HEK293 (cell line): ENCODE measurements around the gene CEP44.

Source experiments
- CTCF ChIA-PET: fragments of 350-600 bp; formaldehyde crosslinking; extraction: SDS; loops from one replicate; lab custom pipeline; 2021; ENCODE audit warnings: antibody characterized with exemption; lab: Yijun Ruan, JAX
- POLR2A ChIA-PET: fragments of 300-600 bp; formaldehyde crosslinking; extraction: SDS; loops from one replicate; lab custom pipeline; 2020; ENCODE audit warnings: antibody characterized with exemption, inconsistent platforms; lab: Yijun Ruan, JAX
- H3K27ac ChIP-seq: fragments of 200-500 bp; sonication (Bioruptor generic); 2 replicates; pipeline ENCODE4 v1.5.1; 2014; ENCODE audit warnings: low read depth, low read length, control low read depth, inconsistent platforms; ENCODE audit errors: extremely low read depth
- H3K36me3 ChIP-seq, 2 experiments: fragments of 200-500 bp in 1 of 2; sonication (Bioruptor generic) in 1 of 2; 1 replicate in 1 of 2; 2 replicates in 1 of 2; pipeline ENCODE4 v1.5.1; 2014 to 2017; ENCODE audit warnings: inconsistent platforms in 2 of 2, low read length in 2 of 2; ENCODE audit not compliant: control insufficient read depth in 2 of 2, insufficient read depth in 1 of 2
- H3K4me1 ChIP-seq: fragments of 200-500 bp; sonication (Bioruptor generic); 2 replicates; pipeline ENCODE4 v1.5.1; 2014; ENCODE audit warnings: mild to moderate bottlenecking, low read length, inconsistent platforms; ENCODE audit not compliant: control insufficient read depth, insufficient read depth
- H3K4me3 ChIP-seq: 2 replicates; pipeline ENCODE4 v1.5.1; 2011; ENCODE audit warnings: low read depth, mild to moderate bottlenecking, control low read depth, low read length, moderate library complexity
- H3K9me3 ChIP-seq: fragments of 200-500 bp; sonication (Bioruptor generic); 2 replicates; pipeline ENCODE4 v1.5.1; 2014; ENCODE audit warnings: low read depth, low read length, inconsistent platforms; ENCODE audit not compliant: control insufficient read depth, insufficient read depth
- BCL11B ChIP-seq: fragments of 450-650 bp; formaldehyde crosslinking; IDR thresholded peaks from 2 replicates; pipeline ENCODE4 v1.5.1; 2016; ENCODE audit warnings: low read depth, missing biosample characterization, missing genetic modification characterization
- HOXA7 ChIP-seq: sonication (generic); formaldehyde crosslinking; IDR thresholded peaks from 2 replicates; pipeline ENCODE4 v1.8.1; 2022; ENCODE audit warnings: missing genetic modification reagents, borderline replicate concordance
- SCRT1 ChIP-seq: fragments of 450-650 bp; formaldehyde crosslinking; IDR thresholded peaks from 2 replicates; pipeline ENCODE4 v1.5.1; 2016; ENCODE audit warnings: missing biosample characterization, missing genetic modification characterization, borderline replicate concordance
- YY2 ChIP-seq: fragments of 450-650 bp; formaldehyde crosslinking; IDR thresholded peaks from 2 replicates; pipeline ENCODE4 v1.5.1; 2016; ENCODE audit warnings: missing biosample characterization, missing genetic modification characterization
- ZEB2 ChIP-seq: fragments of 450-650 bp; formaldehyde crosslinking; IDR thresholded peaks from 2 replicates; pipeline ENCODE4 v1.5.1; 2016; ENCODE audit warnings: missing biosample characterization, missing genetic modification characterization
- ZFP41 ChIP-seq: fragments of 450-650 bp; formaldehyde crosslinking; IDR thresholded peaks from 2 replicates; pipeline ENCODE4 v1.5.1; 2016; ENCODE audit warnings: missing biosample characterization, missing genetic modification characterization, borderline replicate concordance
- ZNF155 ChIP-seq: fragments of 450-650 bp; formaldehyde crosslinking; IDR thresholded peaks from 2 replicates; pipeline ENCODE4 v1.5.1; 2016; ENCODE audit warnings: missing biosample characterization, missing genetic modification characterization
- ZNF184 ChIP-seq: fragments of 450-650 bp; IDR thresholded peaks from 2 replicates; pipeline ENCODE4 v1.5.1; 2018; ENCODE audit warnings: missing biosample characterization, mild to moderate bottlenecking, missing genetic modification characterization
- ZNF24 ChIP-seq: fragments of 450-650 bp; formaldehyde crosslinking; IDR thresholded peaks from 2 replicates; pipeline ENCODE4 v1.5.1; 2016; ENCODE audit warnings: missing biosample characterization, missing genetic modification characterization
- ZNF335 ChIP-seq: fragments of 450-650 bp; formaldehyde crosslinking; conservative IDR thresholded peaks from 2 replicates; pipeline ENCODE4 v1.5.1; 2016; ENCODE audit warnings: missing biosample characterization, missing genetic modification characterization
- ZNF571 ChIP-seq: fragments of 450-650 bp; formaldehyde crosslinking; IDR thresholded peaks from 2 replicates; pipeline ENCODE4 v1.5.0; 2017; ENCODE audit warnings: missing biosample characterization, missing genetic modification characterization
- ZNF624 ChIP-seq: fragments of 450-650 bp; formaldehyde crosslinking; IDR thresholded peaks from 2 replicates; pipeline ENCODE4 v1.5.1; 2017; ENCODE audit warnings: missing biosample characterization, missing genetic modification characterization
- ZNF658 ChIP-seq: fragments of 450-650 bp; formaldehyde crosslinking; IDR thresholded peaks from 2 replicates; pipeline ENCODE4; 2016; ENCODE audit warnings: missing biosample characterization, missing genetic modification characterization
- ZNF670 ChIP-seq: fragments of 450-650 bp; formaldehyde crosslinking; IDR thresholded peaks from 2 replicates; pipeline ENCODE4 v1.5.1; 2016; ENCODE audit warnings: missing biosample characterization, missing genetic modification characterization, low read depth
- ZNF692 ChIP-seq: fragments of 450-650 bp; formaldehyde crosslinking; IDR thresholded peaks from 2 replicates; pipeline ENCODE4 v1.5.1; 2016; ENCODE audit warnings: missing biosample characterization, missing genetic modification characterization
- ZNF747 ChIP-seq: fragments of 450-650 bp; formaldehyde crosslinking; IDR thresholded peaks from 2 replicates; pipeline ENCODE4 v1.5.1; 2016; ENCODE audit warnings: missing biosample characterization, missing genetic modification characterization
- ZSCAN23 ChIP-seq: fragments of 450-650 bp; formaldehyde crosslinking; IDR thresholded peaks from 2 replicates; pipeline ENCODE4 v1.5.1; 2016; ENCODE audit warnings: missing biosample characterization, missing genetic modification characterization
- TF ChIP-seq, protein P1 (sequence below): fragments of 450-650 bp; formaldehyde crosslinking; IDR thresholded peaks from 2 replicates; pipeline ENCODE4 v1.5.1; 2016; ENCODE audit warnings: missing biosample characterization, missing genetic modification characterization
- TF ChIP-seq, protein P2 (sequence below): fragments of 450-650 bp; formaldehyde crosslinking; IDR thresholded peaks from 2 replicates; pipeline ENCODE4 v1.5.1; 2017; ENCODE audit warnings: missing biosample characterization, mild to moderate bottlenecking, missing genetic modification characterization, moderate library complexity
- TF ChIP-seq, protein P3 (sequence below): fragments of 450-650 bp; formaldehyde crosslinking; conservative IDR thresholded peaks from 2 replicates; pipeline ENCODE4 v1.5.1; 2016; ENCODE audit warnings: low read depth, missing biosample characterization, missing genetic modification characterization
- TF ChIP-seq, protein P4 (sequence below): fragments of 450-650 bp; formaldehyde crosslinking; IDR thresholded peaks from 2 replicates; pipeline ENCODE4 v1.5.1; 2016; ENCODE audit warnings: missing biosample characterization, missing genetic modification characterization

The CEP44 gene

GRCh38 chr4:174283507-174284471 lies at the start of gene CEP44, which contains the start of gene FBXO8 (continued):
- TF ChIP-seq ZNF692 (tag by site-specific recombination) (peak; percentile 67), ZNF747 (tag by site-specific recombination) (no peak), ZNF184 (tag by site-specific recombination) (no peak)

DNA sequence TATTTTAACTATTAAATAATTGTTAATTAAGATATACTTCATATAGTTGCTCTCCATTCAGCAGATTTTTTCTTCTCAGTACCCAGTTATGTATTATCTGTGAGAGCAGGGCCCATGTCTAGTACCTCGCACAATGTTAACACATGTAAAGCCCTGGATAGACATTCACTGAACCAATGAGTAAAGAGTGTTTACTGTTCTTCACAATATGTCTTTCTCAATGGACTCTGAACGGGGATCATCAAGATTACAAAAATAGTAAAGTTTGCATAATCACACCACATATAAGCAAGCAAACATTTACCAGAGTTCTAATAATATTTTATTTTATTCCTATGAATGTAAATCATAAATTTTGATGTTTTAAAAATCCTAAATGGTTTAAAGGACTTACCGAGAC lies 47.4 kb upstream of the CEP44 start:
- CTCF ChIA-PET = no interaction called here
- Histone ChIP-seq H3K36me3 (peaks cover 0 to 5% of the 10 kb centered on the region in 2 experiments), H3K27ac (no peak overlapping the region), H3K9me3 (no peaks in the 10 kb centered on the region), H3K4me1 (no peaks in the 10 kb centered on the region), H3K4me3 (no peak overlapping the region)
- POLR2A ChIA-PET = no interaction called here
- TF ChIP-seq ZEB2 (tag by site-specific recombination) (no peak), HOXA7 (no peak), ZNF571 (tag by site-specific recombination) (no peak), ZNF24 (tag by site-specific recombination) (no peak), BCL11B (tag by site-specific recombination) (no peak), ZNF658 (tag by site-specific recombination) (no peak), ZNF670 (no peak)
- TF ChIP-seq, protein P1, sequence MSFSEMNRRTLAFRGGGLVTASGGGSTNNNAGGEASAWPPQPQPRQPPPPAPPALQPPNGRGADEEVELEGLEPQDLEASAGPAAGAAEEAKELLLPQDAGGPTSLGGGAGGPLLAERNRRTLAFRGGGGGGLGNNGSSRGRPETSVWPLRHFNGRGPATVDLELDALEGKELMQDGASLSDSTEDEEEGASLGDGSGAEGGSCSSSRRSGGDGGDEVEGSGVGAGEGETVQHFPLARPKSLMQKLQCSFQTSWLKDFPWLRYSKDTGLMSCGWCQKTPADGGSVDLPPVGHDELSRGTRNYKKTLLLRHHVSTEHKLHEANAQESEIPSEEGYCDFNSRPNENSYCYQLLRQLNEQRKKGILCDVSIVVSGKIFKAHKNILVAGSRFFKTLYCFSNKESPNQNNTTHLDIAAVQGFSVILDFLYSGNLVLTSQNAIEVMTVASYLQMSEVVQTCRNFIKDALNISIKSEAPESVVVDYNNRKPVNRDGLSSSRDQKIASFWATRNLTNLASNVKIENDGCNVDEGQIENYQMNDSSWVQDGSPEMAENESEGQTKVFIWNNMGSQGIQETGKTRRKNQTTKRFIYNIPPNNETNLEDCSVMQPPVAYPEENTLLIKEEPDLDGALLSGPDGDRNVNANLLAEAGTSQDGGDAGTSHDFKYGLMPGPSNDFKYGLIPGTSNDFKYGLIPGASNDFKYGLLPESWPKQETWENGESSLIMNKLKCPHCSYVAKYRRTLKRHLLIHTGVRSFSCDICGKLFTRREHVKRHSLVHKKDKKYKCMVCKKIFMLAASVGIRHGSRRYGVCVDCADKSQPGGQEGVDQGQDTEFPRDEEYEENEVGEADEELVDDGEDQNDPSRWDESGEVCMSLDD = no peak
- TF ChIP-seq, protein P2, sequence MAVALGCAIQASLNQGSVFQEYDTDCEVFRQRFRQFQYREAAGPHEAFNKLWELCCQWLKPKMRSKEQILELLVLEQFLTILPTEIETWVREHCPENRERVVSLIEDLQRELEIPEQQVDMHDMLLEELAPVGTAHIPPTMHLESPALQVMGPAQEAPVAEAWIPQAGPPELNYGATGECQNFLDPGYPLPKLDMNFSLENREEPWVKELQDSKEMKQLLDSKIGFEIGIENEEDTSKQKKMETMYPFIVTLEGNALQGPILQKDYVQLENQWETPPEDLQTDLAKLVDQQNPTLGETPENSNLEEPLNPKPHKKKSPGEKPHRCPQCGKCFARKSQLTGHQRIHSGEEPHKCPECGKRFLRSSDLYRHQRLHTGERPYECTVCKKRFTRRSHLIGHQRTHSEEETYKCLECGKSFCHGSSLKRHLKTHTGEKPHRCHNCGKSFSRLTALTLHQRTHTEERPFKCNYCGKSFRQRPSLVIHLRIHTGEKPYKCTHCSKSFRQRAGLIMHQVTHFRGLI (tag by site-specific recombination) = no peak
- TF ChIP-seq, protein P3, sequence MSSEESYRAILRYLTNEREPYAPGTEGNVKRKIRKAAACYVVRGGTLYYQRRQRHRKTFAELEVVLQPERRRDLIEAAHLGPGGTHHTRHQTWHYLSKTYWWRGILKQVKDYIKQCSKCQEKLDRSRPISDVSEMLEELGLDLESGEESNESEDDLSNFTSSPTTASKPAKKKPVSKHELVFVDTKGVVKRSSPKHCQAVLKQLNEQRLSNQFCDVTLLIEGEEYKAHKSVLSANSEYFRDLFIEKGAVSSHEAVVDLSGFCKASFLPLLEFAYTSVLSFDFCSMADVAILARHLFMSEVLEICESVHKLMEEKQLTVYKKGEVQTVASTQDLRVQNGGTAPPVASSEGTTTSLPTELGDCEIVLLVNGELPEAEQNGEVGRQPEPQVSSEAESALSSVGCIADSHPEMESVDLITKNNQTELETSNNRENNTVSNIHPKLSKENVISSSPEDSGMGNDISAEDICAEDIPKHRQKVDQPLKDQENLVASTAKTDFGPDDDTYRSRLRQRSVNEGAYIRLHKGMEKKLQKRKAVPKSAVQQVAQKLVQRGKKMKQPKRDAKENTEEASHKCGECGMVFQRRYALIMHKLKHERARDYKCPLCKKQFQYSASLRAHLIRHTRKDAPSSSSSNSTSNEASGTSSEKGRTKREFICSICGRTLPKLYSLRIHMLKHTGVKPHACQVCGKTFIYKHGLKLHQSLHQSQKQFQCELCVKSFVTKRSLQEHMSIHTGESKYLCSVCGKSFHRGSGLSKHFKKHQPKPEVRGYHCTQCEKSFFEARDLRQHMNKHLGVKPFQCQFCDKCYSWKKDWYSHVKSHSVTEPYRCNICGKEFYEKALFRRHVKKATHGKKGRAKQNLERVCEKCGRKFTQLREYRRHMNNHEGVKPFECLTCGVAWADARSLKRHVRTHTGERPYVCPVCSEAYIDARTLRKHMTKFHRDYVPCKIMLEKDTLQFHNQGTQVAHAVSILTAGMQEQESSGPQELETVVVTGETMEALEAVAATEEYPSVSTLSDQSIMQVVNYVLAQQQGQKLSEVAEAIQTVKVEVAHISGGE (tag by site-specific recombination) = no peak

- Histone ChIP-seq H3K27ac (no peak overlapping the region), H3K36me3 (peaks cover 0 to 5% of the 10 kb centered on the region in 2 experiments; a peak in 2 of 3 replicates), H3K4me3 (no peak overlapping the region), H3K9me3 (no peaks in the 10 kb centered on the region), H3K4me1 (no peaks in the 10 kb centered on the region)
- ChIA-PET CTCF (no interaction called here), POLR2A (no interaction called here)
- TF ChIP-seq ZSCAN23 (no peak), ZNF155 (no peak), ZNF335 (tag by site-specific recombination) (no peak), YY2 (tag by site-specific recombination) (no peak), SCRT1 (no peak), ZNF624 (tag by site-specific recombination) (no peak), ZFP41 (no peak)
- TF ChIP-seq, protein P4, sequence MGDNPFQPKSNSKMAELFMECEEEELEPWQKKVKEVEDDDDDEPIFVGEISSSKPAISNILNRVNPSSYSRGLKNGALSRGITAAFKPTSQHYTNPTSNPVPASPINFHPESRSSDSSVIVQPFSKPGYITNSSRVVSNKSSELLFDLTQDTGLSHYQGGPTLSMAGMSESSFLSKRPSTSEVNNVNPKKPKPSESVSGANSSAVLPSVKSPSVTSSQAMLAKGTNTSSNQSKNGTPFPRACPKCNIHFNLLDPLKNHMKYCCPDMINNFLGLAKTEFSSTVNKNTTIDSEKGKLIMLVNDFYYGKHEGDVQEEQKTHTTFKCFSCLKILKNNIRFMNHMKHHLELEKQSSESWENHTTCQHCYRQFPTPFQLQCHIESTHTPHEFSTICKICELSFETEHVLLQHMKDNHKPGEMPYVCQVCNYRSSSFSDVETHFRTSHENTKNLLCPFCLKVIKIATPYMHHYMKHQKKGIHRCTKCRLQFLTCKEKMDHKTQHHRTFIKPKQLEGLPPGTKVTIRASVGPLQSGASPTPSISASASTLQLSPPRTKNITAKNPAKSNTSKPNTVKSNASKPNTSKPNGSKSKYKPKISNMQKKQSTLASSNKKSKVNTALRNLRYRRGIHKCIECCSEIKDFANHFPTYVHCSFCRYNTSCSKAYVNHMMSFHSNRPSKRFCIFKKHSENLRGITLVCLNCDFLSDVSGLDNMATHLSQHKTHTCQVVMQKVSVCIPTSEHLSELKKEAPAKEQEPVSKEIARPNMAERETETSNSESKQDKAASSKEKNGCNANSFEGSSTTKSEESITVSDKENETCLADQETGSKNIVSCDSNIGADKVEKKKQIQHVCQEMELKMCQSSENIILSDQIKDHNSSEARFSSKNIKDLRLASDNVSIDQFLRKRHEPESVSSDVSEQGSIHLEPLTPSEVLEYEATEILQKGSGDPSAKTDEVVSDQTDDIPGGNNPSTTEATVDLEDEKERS = no peak
These were observed 42.5 kb upstream of the CEP44 start for GRCh38 chr4:174241162-174241561.
